SU-DHL-6 (cell line): Measurements from ENCODE around the gene SYNJ2.

Experiments
- H2AFZ ChIP-seq: fragments of 200-600 bp; sonication (generic); 2 replicates; pipeline ENCODE4 v1.6.1; 2014; ENCODE audit warnings: low read depth, mild to moderate bottlenecking, moderate library complexity, mixed read lengths, antibody characterized with exemption, low read length; ENCODE audit not compliant: severe bottlenecking
- H3F3A ChIP-seq: fragments of 200-600 bp; shearing (Covaris generic); 2 replicates; pipeline ENCODE4 v1.6.0; 2016; ENCODE audit warnings: antibody characterized with exemption, mild to moderate bottlenecking; ENCODE audit not compliant: insufficient read depth
- H3K27ac ChIP-seq: fragments of 200-600 bp; sonication (generic); 2 replicates; pipeline ENCODE4 v1.5.1; 2016; ENCODE audit warnings: low read depth, mild to moderate bottlenecking, low read length, moderate library complexity, mixed read lengths
- H3K27me3 ChIP-seq: fragments of 200-600 bp; sonication (generic), shearing (Covaris generic); 2 replicates; pipeline ENCODE4 v1.6.0; 2014; ENCODE audit warnings: mild to moderate bottlenecking, low read length
- H3K36me3 ChIP-seq: fragments of 200-600 bp; sonication (generic); 2 replicates; pipeline ENCODE4 v1.6.1; 2014; ENCODE audit warnings: mild to moderate bottlenecking, low read length, mixed read lengths
- H3K4me2 ChIP-seq: fragments of 300-600, 200-600 bp; shearing (Covaris generic), sonication (generic); 2 replicates; pipeline ENCODE4 v1.6.0; 2014; ENCODE audit warnings: low read length, low read depth, mild to moderate bottlenecking; ENCODE audit not compliant: poor library complexity, severe bottlenecking
- H3K4me3 ChIP-seq: fragments of 200-600 bp; sonication (generic); 2 replicates; pipeline ENCODE4 v1.5.1; 2014; ENCODE audit warnings: antibody characterized with exemption, low read length, mild to moderate bottlenecking, mixed read lengths; ENCODE audit not compliant: insufficient read depth, poor library complexity, severe bottlenecking
- H3K79me2 ChIP-seq: fragments of 200-600 bp; sonication (generic); 2 replicates; pipeline ENCODE4 v1.6.1; 2014; ENCODE audit warnings: mild to moderate bottlenecking, low read length, moderate library complexity; ENCODE audit not compliant: insufficient read depth
- H3K9ac ChIP-seq: fragments of 200-600 bp; sonication (generic); 2 replicates; pipeline ENCODE4 v1.7.0; 2014; ENCODE audit warnings: mild to moderate bottlenecking, low read length
- H3K9me2 ChIP-seq: fragments of 200-600 bp; sonication (generic); replicated peaks from 2 replicates; pipeline ENCODE4 v1.6.1; 2014; ENCODE audit warnings: low read length; ENCODE audit not compliant: insufficient read depth
- H3K9me3 ChIP-seq: fragments of 200-600 bp; sonication (generic); 2 replicates; pipeline ENCODE4 v1.6.1; 2014; ENCODE audit warnings: low read length, mixed read lengths; ENCODE audit not compliant: insufficient read depth
- H4K20me1 ChIP-seq: fragments of 200-600 bp; sonication (generic); 2 replicates; pipeline ENCODE4 v1.6.1; 2014; ENCODE audit warnings: low read depth, mild to moderate bottlenecking, antibody characterized with exemption, low read length, moderate library complexity, mixed read lengths
- EZH2phosphoT487 ChIP-seq: fragments of 200-600 bp; sonication (generic), shearing (Covaris generic); conservative IDR thresholded peaks from 2 replicates; pipeline ENCODE4 v1.6.1; 2018; ENCODE audit warnings: mild to moderate bottlenecking, antibody characterized with exemption, low read length, moderate library complexity, mixed read lengths
- TF ChIP-seq, protein P1 (sequence below): fragments of 200-600 bp; sonication (generic); IDR thresholded peaks from one replicate; pipeline ENCODE4 v1.5.1; 2017; ENCODE audit warnings: antibody characterized with exemption, mild to moderate bottlenecking, low read length, moderate library complexity; ENCODE audit not compliant: insufficient read depth, poor library complexity, severe bottlenecking

The SYNJ2 gene

DNA sequence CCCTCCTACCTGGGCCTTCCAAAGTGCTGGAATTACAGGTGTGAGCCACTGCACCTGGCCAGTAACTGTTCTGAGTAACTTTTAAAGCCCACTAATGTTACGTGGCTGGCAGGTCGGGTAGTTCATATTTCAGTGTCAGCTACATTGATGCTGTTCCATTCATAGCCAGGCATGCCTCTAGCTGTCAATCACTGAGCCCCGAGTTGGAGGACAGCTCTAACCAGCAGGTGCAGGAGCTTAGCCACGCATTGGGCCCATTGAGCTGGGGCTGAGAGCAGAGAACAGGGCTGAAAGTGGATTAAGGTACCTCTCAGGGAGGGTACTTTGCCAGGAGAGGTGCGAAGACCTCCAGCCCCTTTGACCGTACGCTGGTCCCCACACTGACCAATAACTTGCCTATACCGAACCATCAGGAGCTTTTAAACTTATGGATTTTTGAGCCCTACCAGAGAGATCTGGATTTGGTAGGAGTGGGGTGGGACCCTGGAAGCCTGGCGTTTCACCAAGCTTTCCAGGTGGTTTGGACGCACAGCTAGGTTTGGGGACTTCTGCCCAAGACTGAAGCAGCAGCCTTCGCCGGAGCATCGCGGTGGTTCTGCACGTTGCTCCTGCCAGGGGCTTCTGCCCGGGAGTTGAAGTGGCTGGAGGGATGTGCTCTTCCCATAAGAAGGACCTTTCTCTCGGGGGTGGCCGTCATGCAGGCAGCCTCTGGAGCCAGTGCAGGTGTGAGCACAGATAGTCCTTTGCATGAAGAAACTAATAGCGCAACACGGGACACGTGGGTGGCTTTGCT is 103.8 kb downstream of the SYNJ2 start:
- no peak overlapping the region for H3K9ac ChIP-seq
- no peak overlapping the region for H3K4me2 ChIP-seq
- H3K27ac ChIP-seq = no peak overlapping the region
- H3F3A ChIP-seq = no peaks in the 10 kb centered on the region
- H3K9me2 ChIP-seq = no peaks in the 10 kb centered on the region
- no peak overlapping the region for H3K4me3 ChIP-seq
- no peaks in the 10 kb centered on the region for H3K9me3 ChIP-seq
- no peak for TF ChIP-seq EZH2phosphoT487
- TF ChIP-seq, protein P1, sequence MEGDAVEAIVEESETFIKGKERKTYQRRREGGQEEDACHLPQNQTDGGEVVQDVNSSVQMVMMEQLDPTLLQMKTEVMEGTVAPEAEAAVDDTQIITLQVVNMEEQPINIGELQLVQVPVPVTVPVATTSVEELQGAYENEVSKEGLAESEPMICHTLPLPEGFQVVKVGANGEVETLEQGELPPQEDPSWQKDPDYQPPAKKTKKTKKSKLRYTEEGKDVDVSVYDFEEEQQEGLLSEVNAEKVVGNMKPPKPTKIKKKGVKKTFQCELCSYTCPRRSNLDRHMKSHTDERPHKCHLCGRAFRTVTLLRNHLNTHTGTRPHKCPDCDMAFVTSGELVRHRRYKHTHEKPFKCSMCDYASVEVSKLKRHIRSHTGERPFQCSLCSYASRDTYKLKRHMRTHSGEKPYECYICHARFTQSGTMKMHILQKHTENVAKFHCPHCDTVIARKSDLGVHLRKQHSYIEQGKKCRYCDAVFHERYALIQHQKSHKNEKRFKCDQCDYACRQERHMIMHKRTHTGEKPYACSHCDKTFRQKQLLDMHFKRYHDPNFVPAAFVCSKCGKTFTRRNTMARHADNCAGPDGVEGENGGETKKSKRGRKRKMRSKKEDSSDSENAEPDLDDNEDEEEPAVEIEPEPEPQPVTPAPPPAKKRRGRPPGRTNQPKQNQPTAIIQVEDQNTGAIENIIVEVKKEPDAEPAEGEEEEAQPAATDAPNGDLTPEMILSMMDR = no peak
- H3K36me3 ChIP-seq = no peaks in the 10 kb centered on the region
- H3K27me3 ChIP-seq = no peaks in the 10 kb centered on the region
- H3K79me2 ChIP-seq = no peaks in the 10 kb centered on the region
- no peaks in the 10 kb centered on the region for H4K20me1 ChIP-seq
- no peak overlapping the region for H2AFZ ChIP-seq

DNA sequence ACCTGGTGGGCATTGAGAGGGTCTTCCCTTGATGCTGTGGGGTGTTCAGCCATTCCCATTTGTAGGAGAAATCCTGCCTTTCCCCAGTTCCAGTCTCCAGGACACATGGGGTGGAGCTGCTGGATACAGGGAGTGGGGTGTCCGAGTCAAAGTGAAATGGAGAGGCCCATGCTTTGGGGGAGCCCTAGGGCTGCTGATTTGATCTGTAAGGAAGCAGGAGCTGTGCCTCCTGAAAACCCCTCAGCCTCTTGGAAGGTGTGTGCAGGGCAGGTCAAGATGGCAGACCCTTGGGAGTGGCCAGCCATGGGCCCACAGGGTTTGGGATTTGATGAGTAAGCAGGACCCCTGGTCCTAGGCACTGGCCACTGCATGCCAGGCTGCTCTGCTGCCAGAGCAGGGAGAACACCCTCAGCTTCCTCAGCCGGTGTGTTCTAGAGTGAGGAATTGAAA is 104.4 kb downstream of the SYNJ2 start:
- H4K20me1 ChIP-seq = no peaks in the 10 kb centered on the region
- no peaks in the 10 kb centered on the region for H3K27me3 ChIP-seq
- H3K9me2 ChIP-seq = no peaks in the 10 kb centered on the region
- no peaks in the 10 kb centered on the region for H3F3A ChIP-seq
- H2AFZ ChIP-seq = no peak overlapping the region
- H3K27ac ChIP-seq = no peak overlapping the region
- no peaks in the 10 kb centered on the region for H3K79me2 ChIP-seq
- no peaks in the 10 kb centered on the region for H3K36me3 ChIP-seq
- no peak overlapping the region for H3K4me3 ChIP-seq
- no peaks in the 10 kb centered on the region for H3K9me3 ChIP-seq
- no peak overlapping the region for H3K4me2 ChIP-seq
- TF ChIP-seq, protein P1 = no peak
- no peak for TF ChIP-seq EZH2phosphoT487
- no peak overlapping the region for H3K9ac ChIP-seq

DNA sequence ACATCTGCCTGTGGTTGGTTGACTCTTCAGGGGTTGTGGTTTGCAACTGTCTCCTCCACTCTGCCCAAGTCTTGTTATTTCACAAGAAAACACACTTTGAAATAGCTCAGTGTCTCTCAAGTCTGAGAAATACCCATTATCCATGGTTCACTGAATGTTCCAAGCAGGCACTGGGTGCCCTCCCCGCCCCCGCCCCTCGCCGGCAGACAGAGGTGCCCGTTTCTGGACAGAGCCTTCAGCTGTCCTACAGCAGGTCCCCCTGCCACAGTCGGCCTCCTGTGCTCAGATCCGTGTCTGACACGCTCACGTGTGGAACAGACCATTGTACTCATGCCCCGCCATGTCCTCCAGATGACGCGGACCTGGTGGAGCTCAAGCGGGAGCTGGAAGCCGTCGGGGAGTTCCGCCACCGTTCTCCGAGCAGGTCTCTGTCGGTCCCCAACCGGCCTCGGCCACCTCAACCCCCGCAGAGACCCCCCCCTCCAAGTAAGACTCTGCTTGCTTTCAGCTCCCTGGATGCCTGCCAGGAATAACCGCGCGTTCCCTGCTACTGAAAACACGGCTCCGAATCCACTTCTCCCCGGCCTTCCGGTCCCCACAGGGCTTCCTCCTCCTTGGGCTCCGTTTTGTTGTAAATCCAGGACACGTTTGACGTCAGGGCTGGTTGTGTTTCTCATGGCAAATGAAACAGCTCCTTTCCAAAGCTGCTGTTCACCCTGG is 105.0 kb downstream of the SYNJ2 start:
- Histone ChIP-seq H3K4me3 (no peak overlapping the region), H3K36me3 (no peaks in the 10 kb centered on the region), H3K9me2 (no peaks in the 10 kb centered on the region), H3K9me3 (no peaks in the 10 kb centered on the region), H3K79me2 (no peaks in the 10 kb centered on the region), H4K20me1 (no peaks in the 10 kb centered on the region), H3K27me3 (no peaks in the 10 kb centered on the region), H3K27ac (no peak overlapping the region), H2AFZ (no peak overlapping the region), H3K4me2 (no peak overlapping the region), H3F3A (no peaks in the 10 kb centered on the region), H3K9ac (no peak overlapping the region)
- TF ChIP-seq, protein P1 = no peak
- no peak for TF ChIP-seq EZH2phosphoT487
